Ramos (cell line): Measurements from ENCODE around the gene APBA2.

Experiments
- in situ Hi-C: fragments of 300-500 bp; cut with MboI; formaldehyde crosslinking; loops from one replicate; pipeline ENCODE4 v1.14.3; 2022; ENCODE audit warnings: low sequenced_read_pairs; ENCODE audit not compliant: unreplicated experiment

Gene APBA2

DNA sequence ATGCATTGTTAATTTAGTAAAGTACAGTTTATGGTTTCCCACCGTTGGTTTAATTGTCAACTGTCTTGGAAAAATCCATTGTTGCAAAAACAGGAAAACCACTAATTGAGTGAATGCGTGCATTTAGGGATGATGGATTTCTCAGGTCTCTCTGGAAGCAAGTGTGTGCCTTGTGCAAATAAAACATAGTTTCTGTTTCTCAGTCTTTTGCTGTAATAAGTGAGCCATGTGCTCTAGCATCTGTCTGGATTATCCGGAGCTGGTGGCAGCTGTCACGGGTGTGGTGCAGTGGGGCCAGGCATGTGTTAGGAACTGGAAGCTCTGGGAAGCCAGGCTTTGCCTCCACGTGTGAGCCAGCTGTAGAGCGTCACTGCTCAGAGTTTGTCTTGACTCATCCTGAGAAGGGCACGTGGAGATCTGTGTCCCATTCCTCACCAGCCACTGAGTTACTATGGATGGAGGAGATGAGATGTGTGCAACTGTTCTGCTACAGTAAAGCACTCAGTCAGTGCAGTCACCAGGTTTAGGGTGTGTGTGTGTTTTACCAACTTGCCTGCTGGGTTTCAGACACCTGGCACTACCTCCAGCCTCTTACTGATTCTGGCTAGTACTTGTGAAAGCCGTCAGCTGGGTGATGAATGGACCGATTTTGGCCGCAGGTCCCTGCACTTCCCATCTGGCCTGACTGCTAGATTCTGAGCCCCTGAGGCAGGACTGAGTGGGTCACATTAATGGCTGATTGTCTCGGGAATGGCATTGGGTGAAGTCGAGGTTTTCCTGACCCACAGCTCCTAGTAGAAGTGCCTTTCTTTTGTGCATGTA, 7.2 kb downstream of the APBA2 start:
- in situ Hi-C loops: no loop called here

GRCh38 chr15:28894631-28895030, 8.9 kb downstream of the APBA2 start:
- in situ Hi-C loops: no loop called here

DNA sequence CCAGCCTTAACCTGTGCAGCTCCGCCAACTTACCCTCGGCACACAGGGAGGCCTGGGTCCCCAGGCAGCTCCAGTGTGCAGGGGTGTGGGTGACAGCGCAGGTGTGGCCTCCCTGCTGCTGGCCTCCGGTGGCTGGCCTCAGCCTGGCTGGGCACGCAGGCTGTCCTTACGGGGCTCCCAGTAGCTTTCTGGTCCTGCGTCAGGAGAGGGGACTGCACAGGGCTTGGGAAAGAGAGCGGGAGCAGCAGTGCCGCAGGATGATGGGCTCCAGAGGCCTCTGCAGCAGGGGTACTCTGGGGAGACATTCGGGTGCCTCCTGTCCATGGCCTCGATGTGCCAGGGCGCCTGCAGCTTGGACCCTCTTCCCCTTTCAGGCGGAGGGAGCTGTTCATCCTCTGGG, 9.4 kb downstream of the APBA2 start:
- in situ Hi-C loops: no loop called here

DNA sequence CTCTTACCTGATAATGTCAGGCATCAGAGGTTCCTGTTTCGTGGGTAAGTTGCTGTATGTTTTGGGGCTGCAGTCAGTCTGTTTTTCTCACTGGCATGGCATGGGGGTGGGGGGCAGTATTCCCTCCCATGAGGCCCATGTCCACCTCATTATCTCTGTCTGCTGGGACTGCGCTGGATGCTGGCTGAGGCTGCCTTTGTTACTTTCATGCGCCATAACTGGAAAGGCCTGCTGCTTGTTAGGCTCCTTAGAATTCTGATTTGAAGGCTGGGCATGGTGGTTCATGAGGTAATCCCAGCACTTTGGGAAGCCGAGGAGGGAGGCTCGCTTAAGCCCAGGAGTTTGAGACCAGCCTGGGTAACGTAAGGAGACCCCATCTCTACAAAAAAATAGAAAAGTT, 9.8 kb downstream of the APBA2 start:
- in situ Hi-C loops: no loop called here

DNA sequence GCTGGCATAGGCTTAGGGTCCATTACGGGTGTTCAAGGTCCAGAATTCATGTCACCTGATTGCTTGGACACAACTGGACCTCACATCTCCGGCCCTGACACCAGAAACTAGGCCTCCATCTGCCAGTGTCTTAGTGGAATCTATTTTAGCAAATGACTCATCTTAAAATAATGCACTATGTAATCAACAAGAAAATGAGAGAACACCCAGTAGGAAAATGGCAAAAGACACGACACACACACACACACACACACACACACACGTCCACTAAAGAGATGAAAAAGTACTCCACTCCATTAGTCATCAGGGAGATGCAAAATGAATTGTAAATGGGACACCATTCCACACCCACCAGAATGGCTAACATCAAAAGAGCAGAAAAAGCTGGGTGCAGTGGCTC, 11.2 kb downstream of the APBA2 start:
- in situ Hi-C loops: no loop called here

DNA sequence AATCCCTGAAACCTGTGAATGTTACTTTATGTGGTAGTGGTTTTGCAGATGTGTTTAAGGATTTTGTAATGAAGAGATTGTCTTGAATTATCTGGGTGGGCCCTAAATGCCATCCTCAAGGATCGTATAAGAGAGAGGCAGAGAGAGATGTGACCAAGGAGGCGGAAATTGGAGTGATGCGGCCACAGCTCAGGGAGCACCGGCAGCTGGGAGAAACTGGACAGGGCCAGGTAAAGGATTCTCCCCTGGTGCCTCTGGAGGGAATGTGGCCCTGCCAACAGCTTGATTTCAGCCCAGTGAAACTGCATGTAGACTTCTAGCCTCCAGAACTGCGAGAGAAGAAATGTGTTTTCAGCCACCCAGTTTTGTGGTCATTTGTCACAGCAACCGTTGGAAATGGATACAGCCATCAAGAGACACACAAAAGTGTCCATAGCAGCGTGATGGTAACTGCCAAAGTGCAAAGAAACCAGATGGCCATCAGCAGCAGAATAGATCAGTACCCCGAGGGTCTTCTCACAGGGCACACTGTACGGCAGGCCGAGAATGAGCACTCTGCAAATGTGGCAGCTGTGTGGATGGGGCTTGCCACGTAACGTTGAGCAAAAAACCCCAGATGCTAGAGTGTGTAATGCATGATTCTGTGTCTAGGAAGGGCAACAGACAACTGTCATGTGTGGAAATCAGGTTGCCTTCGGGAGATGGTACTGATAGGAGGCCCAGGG, 12.2 kb downstream of the APBA2 start:
- in situ Hi-C loops: no loop called here

GRCh38 chr15:28899061-28899738, 13.4 kb downstream of the APBA2 start:
- in situ Hi-C loops: no loop called here

DNA sequence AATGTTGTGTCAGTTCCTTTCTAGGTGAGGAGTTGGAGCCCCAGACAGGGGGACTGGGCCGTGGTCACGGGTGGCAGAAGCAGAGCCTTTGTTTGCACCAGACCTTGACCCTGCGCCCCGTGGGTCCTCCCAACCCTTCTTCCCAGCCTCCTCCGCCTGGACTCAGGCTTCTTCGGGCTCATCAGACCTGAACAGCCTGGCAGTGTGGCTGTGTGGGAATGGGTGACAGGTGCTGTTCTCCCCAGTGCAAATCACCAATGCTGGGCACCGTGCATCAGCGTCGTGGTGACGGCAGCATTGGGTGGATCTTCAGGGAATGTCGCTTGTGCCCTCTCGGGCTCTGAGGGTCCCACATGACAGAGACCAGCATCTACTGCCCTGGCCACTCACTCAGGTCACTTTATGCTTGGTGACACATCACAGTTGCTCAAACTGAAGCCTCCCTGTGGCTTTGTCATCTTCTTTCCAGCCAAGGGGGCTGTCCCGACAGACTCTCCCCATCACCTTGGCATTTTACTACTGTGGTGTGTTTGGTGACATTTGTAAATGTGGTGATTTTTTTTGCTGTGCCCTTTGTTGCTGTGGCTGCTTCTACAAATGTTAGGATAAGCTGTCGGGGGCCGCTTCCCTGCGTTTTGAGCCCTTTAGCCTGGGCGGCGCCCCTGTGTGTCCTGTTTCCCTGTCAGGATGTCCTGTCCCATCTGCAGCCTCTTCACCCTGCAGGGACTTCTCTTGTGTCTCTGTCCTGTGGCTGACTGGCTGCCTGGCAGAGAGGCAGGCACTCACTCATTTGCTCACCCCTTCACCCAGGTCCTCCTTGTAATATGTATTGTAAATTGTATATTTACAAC, 14.5 kb downstream of the APBA2 start:
- in situ Hi-C loops: loop anchor here (10.0 kb wide), 1 partner anchor 55 kb away; the partner anchor contains the start of gene GOLGA6L7

- in situ Hi-C loops: loop anchor here (10.0 kb wide), 1 partner anchor 56 kb away; the partner anchor contains the start of gene GOLGA6L7
These were observed 15.3 kb downstream of the APBA2 start for GRCh38 chr15:28900892-28901586.

GRCh38 chr15:28901587-28901980, 15.8 kb downstream of the APBA2 start:
- in situ Hi-C loops: loop anchor here (10.0 kb wide), 1 partner anchor 57 kb away; the partner anchor contains the start of gene GOLGA6L7

DNA sequence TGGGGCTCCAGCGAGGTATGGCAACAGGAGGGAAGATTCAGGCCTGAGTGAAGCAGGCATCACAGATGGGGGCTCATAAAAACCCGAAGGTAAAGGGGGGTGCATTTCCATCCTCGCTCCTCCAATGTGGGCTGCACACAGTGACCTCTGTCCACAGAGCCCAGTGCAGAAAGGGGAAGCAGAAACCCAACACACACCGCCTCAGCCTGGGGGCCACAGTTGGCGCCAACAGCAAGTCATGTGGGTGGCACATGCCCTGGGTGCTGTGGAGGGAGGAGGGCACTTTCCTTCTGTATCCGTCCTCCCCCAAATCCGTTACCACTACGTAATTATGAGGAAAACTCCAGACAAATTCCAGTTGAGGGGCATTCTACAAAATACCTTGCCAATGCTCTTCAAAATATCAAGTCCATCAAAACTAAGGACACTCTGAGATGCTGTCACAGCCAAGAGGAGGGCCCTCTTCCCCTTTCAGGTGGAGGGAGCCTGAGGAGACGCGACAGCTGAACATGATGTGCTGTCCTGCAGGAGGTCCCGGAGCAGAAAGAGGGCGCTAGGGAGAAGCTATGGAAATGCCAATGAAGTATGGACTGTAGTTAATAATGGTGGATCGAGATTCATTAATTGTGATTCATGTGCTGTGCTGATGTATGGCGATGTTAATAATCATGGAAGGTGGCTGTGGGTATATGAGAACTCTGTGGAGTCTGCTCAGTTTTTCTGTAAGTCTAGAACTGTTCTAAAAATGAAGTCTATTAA, 16.4 kb downstream of the APBA2 start:
- in situ Hi-C loops: loop anchor here (10.0 kb wide), 1 partner anchor 57 kb away; the partner anchor contains the start of gene GOLGA6L7

DNA sequence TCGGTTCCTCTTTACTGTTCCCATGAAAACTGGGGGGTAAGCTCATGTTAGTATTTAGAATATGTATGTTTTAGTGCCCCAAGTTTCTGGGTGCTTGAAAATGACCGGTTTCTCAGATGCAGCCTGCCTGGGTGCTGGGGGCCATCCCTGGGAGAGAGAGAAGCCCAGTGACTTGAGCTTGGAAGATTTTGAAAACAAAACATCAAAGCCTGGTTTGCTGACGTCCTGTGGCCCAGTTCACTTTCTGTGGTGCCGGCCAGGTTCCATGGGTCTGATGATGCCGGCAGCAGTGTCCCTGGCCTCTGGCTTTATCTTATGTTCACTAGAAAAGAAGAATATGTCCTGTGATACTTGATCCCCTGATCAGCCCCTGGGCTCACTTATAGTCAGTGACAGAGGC, 17.1 kb downstream of the APBA2 start:
- in situ Hi-C loops: loop anchor here (10.0 kb wide), 1 partner anchor 58 kb away; the partner anchor contains the start of gene GOLGA6L7

DNA sequence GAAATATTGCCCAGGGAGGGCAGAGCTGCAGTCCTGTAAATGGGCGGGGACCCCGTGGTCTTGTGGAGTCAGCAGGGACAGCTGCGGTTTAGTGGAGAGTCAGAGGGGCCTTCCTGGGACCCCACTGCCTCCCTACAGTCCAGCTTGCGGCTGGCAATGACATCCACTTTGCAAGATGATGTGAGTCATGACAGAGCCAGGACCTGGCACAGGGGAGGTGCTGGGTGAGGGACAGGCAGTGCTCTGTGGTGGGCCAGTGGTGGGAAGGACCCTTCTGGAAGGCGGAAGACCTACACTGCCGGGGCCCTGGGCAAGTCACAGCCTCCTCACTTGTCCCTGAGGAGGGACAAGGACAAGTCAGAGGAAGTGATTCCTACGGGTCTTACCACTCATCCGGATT, 17.8 kb downstream of the APBA2 start:
- in situ Hi-C loops: loop anchor here (10.0 kb wide), 1 partner anchor 59 kb away; the partner anchor contains the start of gene GOLGA6L7

DNA sequence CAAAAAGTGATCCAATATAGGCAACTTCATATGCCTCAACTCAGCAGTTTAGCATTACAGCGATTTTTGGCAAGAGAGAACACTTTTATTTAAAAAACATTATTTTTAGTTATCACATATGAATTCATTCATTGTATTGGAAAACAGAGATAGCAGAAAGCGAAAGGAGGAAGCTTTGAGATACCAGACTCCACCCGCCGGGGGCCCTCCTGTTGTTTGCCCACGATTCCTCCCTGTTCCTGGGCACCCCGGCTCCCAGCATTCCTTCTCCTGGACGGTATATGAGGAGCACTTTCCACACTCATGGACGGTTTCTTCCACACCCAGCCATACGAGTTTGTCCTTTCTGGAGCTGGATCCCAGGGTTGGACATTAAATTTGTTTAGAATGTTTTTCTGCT, 18.2 kb downstream of the APBA2 start:
- in situ Hi-C loops: loop anchor here (10.0 kb wide), 1 partner anchor 59 kb away; the partner anchor contains the start of gene GOLGA6L7

DNA sequence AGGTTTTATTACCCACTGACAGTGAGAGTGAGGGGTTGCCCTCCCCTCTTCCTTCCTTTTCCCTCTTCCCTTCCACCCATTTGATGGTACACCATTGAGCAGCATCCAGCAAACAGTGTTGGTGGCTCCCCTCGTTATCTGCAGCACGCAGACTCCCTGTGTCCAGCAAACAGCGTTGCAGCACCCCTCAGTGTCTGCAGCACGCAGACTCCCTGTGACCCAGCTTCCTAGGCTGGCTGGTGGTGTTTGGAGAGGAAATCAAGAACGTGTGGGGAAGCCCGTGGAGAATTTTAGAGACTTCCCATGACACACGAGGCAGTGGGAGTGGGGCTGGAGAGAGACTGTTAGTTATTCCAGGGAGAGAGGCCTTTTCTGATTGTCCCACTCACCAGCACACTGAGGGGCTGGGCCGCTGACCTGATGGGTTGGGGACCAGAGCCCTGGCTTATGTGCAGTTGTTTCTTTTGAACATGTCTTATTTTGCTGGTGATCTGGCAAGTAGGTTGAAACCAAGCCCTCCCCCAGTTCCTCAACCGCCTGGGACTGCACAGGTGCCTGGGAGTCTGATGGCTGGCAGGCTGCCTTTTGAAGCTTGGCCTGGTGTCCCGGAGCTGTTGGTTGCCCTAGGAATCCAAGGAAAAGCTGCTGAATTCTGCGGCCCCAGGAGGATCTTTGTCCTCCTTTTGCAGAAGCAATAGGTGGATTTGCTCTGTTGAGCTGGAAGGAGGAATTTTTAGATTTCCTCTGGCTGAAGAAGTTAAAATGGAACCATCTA, 19.0 kb downstream of the APBA2 start:
- in situ Hi-C loops: loop anchor here (10.0 kb wide), 1 partner anchor 60 kb away; the partner anchor contains the start of gene GOLGA6L7

GRCh38 chr15:28907338-28907960, 21.7 kb downstream of the APBA2 start:
- in situ Hi-C loops: loop anchor here (10.0 kb wide), 1 partner anchor 63 kb away; the partner anchor contains the start of gene GOLGA6L7

DNA sequence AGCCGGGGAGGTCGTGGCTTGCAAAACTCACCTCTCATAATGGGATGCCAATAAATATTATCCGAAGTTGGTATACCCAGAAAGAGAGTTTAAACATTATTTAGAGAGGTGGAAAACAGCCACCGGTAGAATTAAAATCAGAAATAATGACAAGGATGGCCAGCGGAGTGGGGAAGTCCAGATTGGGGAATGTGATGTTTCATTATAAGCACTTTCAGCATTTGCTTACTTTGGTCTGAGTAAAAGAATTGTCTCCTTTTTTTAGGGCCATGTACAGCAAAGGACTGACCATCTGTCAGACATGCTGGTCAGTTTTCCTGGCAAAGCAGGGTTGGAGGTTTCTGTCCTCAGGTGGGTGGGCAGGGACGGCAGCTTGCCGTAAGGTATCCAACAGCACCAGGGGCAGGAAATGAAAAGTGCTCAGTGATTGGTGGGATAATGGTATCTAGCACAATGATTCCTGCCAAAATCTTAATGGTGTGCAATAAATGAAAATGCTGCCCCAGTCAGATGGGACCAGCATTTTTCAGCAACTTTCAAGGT, 24.3 kb downstream of the APBA2 start:
- in situ Hi-C loops: loop anchor here (10.0 kb wide), 1 partner anchor 65 kb away; the partner anchor contains the start of gene GOLGA6L7
